PC-9 (cell line): Measurements from ENCODE around the gene JARID2. TPM values are rescaled to one million over a fixed set of nuclear protein-coding genes. Genes with fewer than 3 reads are reported as not detected.

Experiments
- BruUV-seq: library from RNA; stranded (reverse); fragments of 400-500 nt; replicated peaks from 2 replicates; lab custom pipeline; 2021; lab: Mats Ljungman, UMichigan
- CTCF ChIA-PET: fragments of 300-600 bp; sonication (Branson Sonifier 250); formaldehyde crosslinking; loops from one replicate; lab custom pipeline; 2022; ENCODE audit warnings: antibody characterized with exemption; lab: Charles Lee
- POLR2A ChIA-PET: fragments of 300-600 bp; sonication (Branson Sonifier 250); formaldehyde crosslinking; loops from one replicate; lab custom pipeline; 2022; ENCODE audit warnings: antibody characterized with exemption; ENCODE audit not compliant: unreplicated experiment; lab: Charles Lee
- DNase-seq, 2 experiments: peaks; one replicate each; pipeline versions ENCODE4 v3.0.0 to v3.0.0-alpha.2; 2015 to 2022; ENCODE audit warnings: mixed read lengths in 1 of 2
- H2AFZ ChIP-seq: fragments of 200-600 bp; sonication (generic); 2 replicates; pipeline ENCODE4 v1.8.1; 2017; ENCODE audit warnings: antibody characterized with exemption
- H3F3A ChIP-seq: fragments of 200-600 bp; sonication (generic); 2 replicates; pipeline ENCODE4 v1.8.1; 2017; ENCODE audit warnings: antibody characterized with exemption, mild to moderate bottlenecking, low read depth; ENCODE audit not compliant: insufficient read depth
- H3K27ac ChIP-seq: fragments of 200-600 bp; sonication (generic); 2 replicates; pipeline ENCODE4 v1.6.1; 2016; ENCODE audit warnings: mixed run types
- H3K27me3 ChIP-seq: fragments of 200-600 bp; sonication (generic); 2 replicates; pipeline ENCODE4 v1.6.1; 2016; ENCODE audit warnings: low read depth, mixed run types; ENCODE audit not compliant: insufficient read depth
- H3K36me3 ChIP-seq: fragments of 200-600 bp; sonication (generic); 2 replicates; pipeline ENCODE4 v1.6.1; 2016; ENCODE audit warnings: low read depth, mixed run types
- H3K4me1 ChIP-seq: fragments of 200-600 bp; sonication (generic); replicated peaks from 2 replicates; pipeline ENCODE4 v1.6.1; 2016; ENCODE audit warnings: mixed run types; ENCODE audit not compliant: insufficient read depth
- H3K4me2 ChIP-seq: fragments of 200-600 bp; sonication (generic); 2 replicates; pipeline ENCODE4 v1.6.1; 2017; ENCODE audit warnings: mixed run types
- H3K4me3 ChIP-seq: fragments of 200-600 bp; sonication (generic); 2 replicates; pipeline ENCODE4 v1.6.1; 2016; ENCODE audit warnings: mixed run types
- H3K79me2 ChIP-seq: fragments of 200-600 bp; sonication (generic); 2 replicates; pipeline ENCODE4 v1.6.1; 2017; ENCODE audit warnings: low read depth, mixed run types
- H3K9me2 ChIP-seq: fragments of 200-600 bp; sonication (generic); 2 replicates; pipeline ENCODE4 v1.8.1; 2017; ENCODE audit warnings: mild to moderate bottlenecking; ENCODE audit not compliant: insufficient read depth
- H3K9me3 ChIP-seq: fragments of 200-600 bp; sonication (generic); 2 replicates; pipeline ENCODE4 v1.8.1; 2016; ENCODE audit warnings: low read depth; ENCODE audit not compliant: insufficient read depth
- H4K20me1 ChIP-seq: fragments of 200-600 bp; sonication (generic); 2 replicates; pipeline ENCODE4 v1.8.1; 2017; ENCODE audit not compliant: insufficient read depth
- EZH2 ChIP-seq: fragments of 200-600 bp; sonication (generic); IDR thresholded peaks from 2 replicates; pipeline ENCODE4 v1.8.0; 2017; ENCODE audit warnings: antibody characterized with exemption, low read depth
- intact Hi-C: fragments of 100-400 bp; cut with micrococcal nuclease; formaldehyde crosslinking; loops from one replicate; pipeline ENCODE4 v1.10.0; 2022; ENCODE audit not compliant: unreplicated experiment
- total RNA-seq: library from RNA; stranded (reverse); gene quantifications from 2 replicates; pipeline ENCODE4 v1.2.3, GENCODE V29; 2021
- TF ChIP-seq, protein P1 (sequence below): fragments of 200-600 bp; sonication (generic); conservative IDR thresholded peaks from 2 replicates; pipeline ENCODE4 v1.6.1; 2017; ENCODE audit warnings: mixed run types, antibody characterized with exemption, mild to moderate bottlenecking, moderate library complexity

The JARID2 gene
- total RNA-seq, 1 experiment from 2014 or later, result 35.0 TPM

DNA sequence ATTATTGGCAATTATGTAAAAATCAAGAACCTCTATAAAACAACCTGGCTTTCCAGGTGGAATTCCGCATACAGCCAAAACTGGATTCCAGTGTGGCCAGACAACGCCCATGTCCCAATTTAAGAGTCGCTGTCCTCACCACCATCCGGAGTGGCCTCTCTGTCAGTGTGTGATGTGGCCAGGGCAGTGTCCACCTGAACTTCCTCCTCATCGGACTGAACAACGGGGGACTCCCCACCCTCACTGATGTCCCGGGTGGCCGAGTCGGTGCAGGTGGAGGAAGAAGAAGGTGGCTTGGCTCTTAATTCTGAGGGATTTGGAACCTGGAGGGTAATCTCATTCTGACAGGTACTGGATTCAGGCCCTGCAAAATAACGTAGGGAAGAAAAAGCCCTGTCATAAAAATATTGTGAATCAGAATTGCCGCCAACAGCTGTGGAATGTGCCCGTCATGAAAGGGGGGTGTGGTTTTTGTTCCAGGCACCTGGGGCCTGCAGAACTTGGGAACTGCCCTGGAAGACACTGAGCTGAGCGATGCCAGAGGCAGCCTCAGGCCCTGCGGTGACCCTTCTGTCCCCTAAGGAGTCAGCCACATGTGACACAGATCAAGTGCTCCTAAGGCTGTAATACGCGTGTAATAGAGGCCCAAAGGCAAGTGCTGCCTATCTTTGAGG is 277.1 kb downstream of the JARID2 start:
- Histone ChIP-seq H3F3A (no peaks in the 10 kb centered on the region), H3K79me2 (no peaks in the 10 kb centered on the region), H3K4me1 (no peaks in the 10 kb centered on the region), H3K9me2 (no peaks in the 10 kb centered on the region), H3K4me2 (no peak overlapping the region), H2AFZ (no peak overlapping the region), H3K36me3 (peaks cover 9% of the 10 kb centered on the region; the same call in 1 of the 2 replicates), H3K4me3 (no peak overlapping the region), H3K27me3 (no peaks in the 10 kb centered on the region), H4K20me1 (no peaks in the 10 kb centered on the region), H3K9me3 (no peaks in the 10 kb centered on the region), H3K27ac (no peak overlapping the region)
- no TSS peak for BruUV-seq
- ChIA-PET CTCF (no interaction called here), POLR2A (no interaction called here)
- DNase-seq, result no peak
- intact Hi-C loops, result no loop called here
- no peak for TF ChIP-seq EZH2

DNA sequence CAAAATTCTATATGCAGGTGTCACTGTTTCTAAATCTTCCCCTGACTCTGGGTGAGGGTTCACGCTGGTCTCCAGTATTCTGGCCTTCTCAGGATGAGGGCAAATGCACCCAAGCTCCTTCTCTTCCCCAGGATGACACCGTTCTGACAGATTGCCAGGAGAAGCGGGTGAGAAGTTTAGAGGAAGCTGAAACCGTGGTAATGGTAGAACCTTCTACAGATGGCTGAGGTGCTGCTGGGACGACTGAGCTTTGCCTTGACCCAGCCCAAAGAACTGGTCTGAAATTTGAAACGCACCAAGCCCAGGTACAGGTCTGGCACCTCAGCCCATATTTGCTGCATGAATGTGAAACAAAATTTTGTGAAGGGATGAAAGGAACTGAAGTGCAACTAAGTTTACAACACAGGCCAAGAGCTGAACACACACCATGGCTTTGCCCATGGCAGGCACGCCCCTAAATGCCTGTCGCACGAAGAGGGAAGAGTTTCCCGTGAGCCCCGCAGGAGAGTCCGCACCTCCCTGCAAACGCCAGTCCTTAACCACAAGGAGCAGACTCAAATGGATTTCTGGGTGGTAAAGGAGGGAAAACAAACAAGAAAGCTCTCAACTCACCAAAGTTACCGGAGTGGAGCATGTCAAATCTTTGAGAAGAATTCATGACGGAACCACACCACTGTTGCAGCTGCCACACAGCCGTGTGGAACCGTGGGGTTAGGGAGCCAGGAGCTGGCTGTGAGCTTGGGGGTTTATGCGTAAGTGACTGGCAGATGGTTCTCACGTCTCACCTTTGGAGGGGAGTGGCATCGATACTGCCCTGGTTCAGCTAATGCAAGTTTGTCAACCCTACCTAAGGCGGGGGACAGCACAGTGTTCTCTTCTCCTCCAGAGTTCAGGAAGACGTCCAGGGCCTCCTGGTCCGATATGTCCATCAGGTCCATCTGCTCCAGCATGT is 278.1 kb downstream of the JARID2 start:
- H3K4me2 ChIP-seq, result no peak overlapping the region
- H3K36me3 ChIP-seq, result peaks cover 9% of the 10 kb centered on the region; the same call in 1 of the 2 replicates
- POLR2A ChIA-PET, result interaction anchor here (0.5 kb wide), 1 partner anchor 1750 kb away, joined by 6 read pairs; no protein-coding TSS in a partner anchor
- no peaks in the 10 kb centered on the region for H3K9me2 ChIP-seq
- BruUV-seq, result no TSS peak
- intact Hi-C loops, result no loop called here
- no peak overlapping the region for H3K4me3 ChIP-seq
- no peaks in the 10 kb centered on the region for H3F3A ChIP-seq
- DNase-seq, result no peak
- CTCF ChIA-PET, result no interaction called here
- no peaks in the 10 kb centered on the region for H3K4me1 ChIP-seq
- no peaks in the 10 kb centered on the region for H3K79me2 ChIP-seq
- no peak overlapping the region for H2AFZ ChIP-seq
- no peaks in the 10 kb centered on the region for H3K9me3 ChIP-seq
- no peak overlapping the region for H3K27ac ChIP-seq
- no peaks in the 10 kb centered on the region for H3K27me3 ChIP-seq
- TF ChIP-seq EZH2, result no peak
- TF ChIP-seq, protein P1, sequence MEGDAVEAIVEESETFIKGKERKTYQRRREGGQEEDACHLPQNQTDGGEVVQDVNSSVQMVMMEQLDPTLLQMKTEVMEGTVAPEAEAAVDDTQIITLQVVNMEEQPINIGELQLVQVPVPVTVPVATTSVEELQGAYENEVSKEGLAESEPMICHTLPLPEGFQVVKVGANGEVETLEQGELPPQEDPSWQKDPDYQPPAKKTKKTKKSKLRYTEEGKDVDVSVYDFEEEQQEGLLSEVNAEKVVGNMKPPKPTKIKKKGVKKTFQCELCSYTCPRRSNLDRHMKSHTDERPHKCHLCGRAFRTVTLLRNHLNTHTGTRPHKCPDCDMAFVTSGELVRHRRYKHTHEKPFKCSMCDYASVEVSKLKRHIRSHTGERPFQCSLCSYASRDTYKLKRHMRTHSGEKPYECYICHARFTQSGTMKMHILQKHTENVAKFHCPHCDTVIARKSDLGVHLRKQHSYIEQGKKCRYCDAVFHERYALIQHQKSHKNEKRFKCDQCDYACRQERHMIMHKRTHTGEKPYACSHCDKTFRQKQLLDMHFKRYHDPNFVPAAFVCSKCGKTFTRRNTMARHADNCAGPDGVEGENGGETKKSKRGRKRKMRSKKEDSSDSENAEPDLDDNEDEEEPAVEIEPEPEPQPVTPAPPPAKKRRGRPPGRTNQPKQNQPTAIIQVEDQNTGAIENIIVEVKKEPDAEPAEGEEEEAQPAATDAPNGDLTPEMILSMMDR, result no peak
- H4K20me1 ChIP-seq, result no peaks in the 10 kb centered on the region

DNA sequence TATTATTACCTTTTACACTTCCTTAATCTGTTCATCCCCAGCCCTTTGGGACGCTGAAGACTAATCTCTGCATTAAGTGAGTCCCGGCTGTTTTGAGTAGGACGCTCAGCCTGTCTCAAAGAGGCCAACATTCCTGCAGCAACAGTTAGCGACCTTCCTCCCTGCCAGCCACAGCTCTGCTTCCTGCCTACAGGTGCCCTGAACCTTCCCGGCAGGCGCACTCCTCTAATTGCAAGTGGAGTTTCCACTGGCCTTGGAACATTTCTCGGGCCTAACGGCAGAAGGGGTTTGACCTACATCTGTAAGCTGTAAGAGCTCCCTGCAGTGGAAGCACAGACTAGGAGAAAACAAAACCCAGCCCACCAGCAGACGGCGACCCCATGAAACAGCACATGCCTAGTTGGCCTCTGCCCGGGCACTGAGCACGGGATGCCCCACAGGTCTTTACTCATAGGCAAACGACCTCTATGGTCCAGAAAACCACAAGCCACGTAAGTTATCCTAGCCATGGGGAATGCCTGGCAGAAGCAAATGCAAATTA is 279.1 kb downstream of the JARID2 start:
- Histone ChIP-seq H3K79me2 (no peaks in the 10 kb centered on the region), H4K20me1 (no peaks in the 10 kb centered on the region), H3K4me3 (no peak overlapping the region), H2AFZ (no peak overlapping the region), H3K4me2 (no peak overlapping the region), H3K27me3 (no peaks in the 10 kb centered on the region), H3K36me3 (peaks cover 9% of the 10 kb centered on the region; the same call in 1 of the 2 replicates), H3K27ac (no peak overlapping the region), H3K9me2 (no peaks in the 10 kb centered on the region), H3K9me3 (no peaks in the 10 kb centered on the region), H3F3A (no peaks in the 10 kb centered on the region), H3K4me1 (no peaks in the 10 kb centered on the region)
- CTCF ChIA-PET, result no interaction called here
- TSS peak; percentile 10 for BruUV-seq
- no peak for TF ChIP-seq EZH2
- TF ChIP-seq, protein P1, result no peak
- intact Hi-C loops, result no loop called here
- POLR2A ChIA-PET, result no interaction called here
- no peak for DNase-seq
